Heart left ventricle (tissue), 16 donors: ENCODE results near the gene SLC9A4. TPM values are rescaled to one million over a fixed set of nuclear protein-coding genes. Genes with fewer than 3 reads are reported as not detected.

Source experiments
- ATAC-seq, 4 donors: fragments of 200-7000 bp; cut with Tn5 transposase; one replicate each; pipeline ENCODE4 v1.9.1; 2020 to 2022; ENCODE audit warnings: moderate library complexity in 4 of 4, mild to moderate bottlenecking in 3 of 4, moderate number of reproducible peaks in 1 of 4
- DNase-seq, 5 donors: peaks; one replicate each; pipeline ENCODE4 v3.0.0-alpha.2; 2020
- H3K27ac ChIP-seq, 12 donors: fragments of 200-600 bp; sonication (generic) in 4 of 12; one replicate each; pipeline versions ENCODE4 v1.5.0 to v1.8.0; 2016 to 2022; ENCODE audit warnings: mild to moderate bottlenecking in 2 of 12
- H3K27me3 ChIP-seq, 9 donors: fragments of 200-600 bp; sonication (generic) in 2 of 9; one replicate each; pipeline versions ENCODE4 v1.5.1 to v1.8.0; 2016 to 2022; ENCODE audit warnings: mild to moderate bottlenecking in 3 of 9
- H3K36me3 ChIP-seq, 9 donors: fragments of 200-600 bp; sonication (generic) in 2 of 9; one replicate each; pipeline versions ENCODE4 v1.5.0 to v1.8.0; 2018 to 2022; ENCODE audit warnings: mild to moderate bottlenecking in 2 of 9
- H3K4me1 ChIP-seq, 12 donors: fragments of 200-600 bp; sonication (generic) in 4 of 12; one replicate each; pipeline versions ENCODE4 v1.5.0 to v1.8.0; 2016 to 2022; ENCODE audit warnings: mild to moderate bottlenecking in 3 of 12
- H3K4me3 ChIP-seq, 12 donors: fragments of 200-600 bp; sonication (generic) in 4 of 12; one replicate each; pipeline versions ENCODE4 v1.5.0 to v1.8.0; 2017 to 2022; ENCODE audit warnings: mild to moderate bottlenecking in 9 of 12, moderate library complexity in 4 of 12
- H3K9me3 ChIP-seq, 12 donors: fragments of 200-600 bp; sonication (generic) in 4 of 12; one replicate each; pipeline versions ENCODE4 v1.5.0 to v1.8.0; 2016 to 2022; ENCODE audit warnings: mild to moderate bottlenecking in 1 of 12
- CTCF ChIP-seq, 12 donors: fragments of 200-600 bp; sonication (generic) in 4 of 12; IDR thresholded peaks; one replicate each; pipeline versions ENCODE4 v1.5.0 to v1.8.0; 2018 to 2022; ENCODE audit warnings: antibody characterized with exemption in 12 of 12, mild to moderate bottlenecking in 5 of 12
- POLR2A ChIP-seq, 2 donors: fragments of 450-650 bp; IDR thresholded peaks; one replicate each; pipeline ENCODE4 v1.6.1; 2017; ENCODE audit warnings: antibody characterized with exemption in 2 of 2, mild to moderate bottlenecking in 2 of 2, moderate library complexity in 2 of 2
- WGBS, 4 donors: extraction: QIAGEN DNeasy Blood & Tissue Kit in 2 of 4; methylation state at CpG; one replicate each; pipeline versions ENCODE4 v1.1.5 to v1.1.7; 2013 to 2018; 5-methylcytosine and 5-hydroxymethylcytosine counted together
- intact Hi-C, 10 donors: fragments of 100-400 bp; cut with DNase I; formaldehyde crosslinking; loops; one replicate each; pipeline versions ENCODE4 v1.11.1 to v1.14.2; 2022
- polyA plus RNA-seq, 2 donors: library from polyadenylated mRNA; stranded (reverse); fragments of 200-250 nt; gene quantifications; one replicate each; pipeline ENCODE4 v1.2.3, GENCODE V29; 2013
- total RNA-seq, 9 donors: library from RNA; depleted of rRNA in 2 of 9; stranded (reverse); fragments of >200 nt in 2 of 9; fragmentation: NEBNext Ultra II Directional in 3 of 9; extraction: Animal tissue kit (Norgen Biotek cat#: 25700) in 3 of 9; gene quantifications; one replicate each; pipeline versions ENCODE4 v1.1.0 to v1.2.4, GENCODE V29; 2016 to 2023
- donor health status: ischemic (EF 13 %, LVEDD 7.1; RV severe dilation, severe dysfunction).
- donor health status: healthy with polysubstance abuse.
- donor health status: DM: no; HTN: yes; CAD: no.
- donor health status: DM: no; HTN: no; CAD: no.
- donor health status: ischemic (EF 25% LVEDD 6.9; RV normal size, moderate dysfunction).
- donor health status: ischemic (EF 25% LVEDD 5.7; RV mildly dilated, moderate dysfunction).
- donor health status: healthy.
- donor health status: DM: yes; HTN: yes; CAD: no.
- donor health status: ischemic (EF 35%, LVEDD 5.7; RV mildly dilated, moderate dysfunction).
- donor health status: nonischemic (EF 11% LVEDD 7.7; RV severe dilation, severe dysfunction).
- donor health status: DM: yes; HTN: yes; CAD: no.
- donor health status: PGD.
- donor health status: ischemic (EF 29% LVEDD 5.4; RV normal size, mild dysfunction).
- donor health status: nonischemic (EF 23%, LVEDD 6.1; RV moderate dilation, normal function).

Gene SLC9A4
- total and polyA plus RNA-seq, 11 donors, result not detected

DNA sequence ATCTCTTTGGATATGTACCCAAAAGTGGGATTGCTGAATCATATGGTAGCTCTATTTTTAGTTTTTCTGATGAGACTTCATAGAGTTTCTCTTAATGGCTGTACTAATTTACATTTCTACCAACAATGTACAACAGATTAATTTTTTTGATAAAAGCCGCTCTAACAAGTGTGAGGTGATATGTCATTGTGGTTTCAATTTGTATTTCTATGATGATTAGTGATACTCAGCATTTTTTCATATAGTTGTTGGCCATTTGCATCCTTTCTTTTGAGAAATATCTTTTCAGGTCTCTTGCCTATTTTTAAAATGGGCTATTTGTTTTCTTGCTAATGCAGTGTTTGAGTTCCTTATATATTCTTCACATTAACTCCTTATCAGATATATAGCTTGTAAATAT, 45.8 kb upstream of the SLC9A4 start:
- peaks cover 0 to 27% (median 0%) of the 10 kb centered on the region in 12 donors for H3K4me1 ChIP-seq
- no peaks in the 10 kb centered on the region for H3K36me3 ChIP-seq
- H3K9me3 ChIP-seq, result peaks cover 0 to 5% (median 0%) of the 10 kb centered on the region in 12 donors
- H3K27ac ChIP-seq, result no peak overlapping the region
- ATAC-seq (no peak), DNase-seq (no peak)
- H3K4me3 ChIP-seq, result no peak overlapping the region
- intact Hi-C loops, result no loop called here
- peaks cover 0 to 3% (median 0%) of the 10 kb centered on the region in 9 donors for H3K27me3 ChIP-seq
- WGBS, 4 donors, result 44 to 98% (median 52%) methylated on average over 1 of the region's 1 CpG
- TF ChIP-seq POLR2A (IDR thresholded peaks at IDR 0.05) (no peak), CTCF (IDR thresholded peaks at IDR 0.05) (no peak)

- H3K9me3 ChIP-seq, result peaks cover 0 to 5% (median 0%) of the 10 kb centered on the region in 12 donors
- no peaks in the 10 kb centered on the region for H3K36me3 ChIP-seq
- DNase-seq (no peak), ATAC-seq (no peak)
- H3K4me1 ChIP-seq, result peaks cover 0 to 17% (median 0%) of the 10 kb centered on the region in 12 donors
- no peak for TF ChIP-seq CTCF (IDR thresholded peaks at IDR 0.05)
- no peak for TF ChIP-seq POLR2A (IDR thresholded peaks at IDR 0.05)
- no peak overlapping the region for H3K4me3 ChIP-seq
- WGBS, 4 donors, result 60 to 73% (median 70%) methylated on average over 2 of the region's 2 CpGs
- H3K27ac ChIP-seq, result no peak overlapping the region
- intact Hi-C loops, result no loop called here
- peaks cover 0 to 3% (median 0%) of the 10 kb centered on the region in 9 donors for H3K27me3 ChIP-seq
These were observed 44.5 kb upstream of the SLC9A4 start for GRCh38 chr2:102428573-102428972.

GRCh38 chr2:102432386-102432785, 40.6 kb upstream of the SLC9A4 start:
- DNase-seq, result no peak

More at GRCh38 chr2:102432386-102432785, 40.6 kb upstream of the SLC9A4 start:
- intact Hi-C loops, result no loop called here
- H3K4me1 ChIP-seq, result peaks cover 0 to 28% (median 0%) of the 10 kb centered on the region in 12 donors
- TF ChIP-seq CTCF (IDR thresholded peaks at IDR 0.05) (no peak), POLR2A (IDR thresholded peaks at IDR 0.05) (no peak)
- no peak overlapping the region for H3K4me3 ChIP-seq
- no peaks in the 10 kb centered on the region for H3K36me3 ChIP-seq
- WGBS, 4 donors, result 79 to 83% (median 81%) methylated on average over 2 of the region's 2 CpGs
- H3K27ac ChIP-seq, result no peak overlapping the region
- ATAC-seq, result no peak
- peaks cover 0 to 5% (median 0%) of the 10 kb centered on the region in 12 donors for H3K9me3 ChIP-seq
- peaks cover 0 to 3% (median 0%) of the 10 kb centered on the region in 9 donors for H3K27me3 ChIP-seq
